Posterior vena cava (tissue), 2 donors: Measurements from ENCODE around the gene FOXF2. TPM values are rescaled to one million over a fixed set of nuclear protein-coding genes. Genes with fewer than 3 reads are reported as not detected.

ENCODE experiments used
- DNase-seq: peaks from one replicate; pipeline ENCODE4 v3.0.0-alpha.2; 2020; ENCODE audit warnings: low spot score
- intact Hi-C, 2 donors: fragments of 100-400 bp; cut with DNase I; formaldehyde crosslinking; loops; one replicate each; pipeline versions ENCODE4 v1.14.1 to v1.14.2; 2022 to 2023
- total RNA-seq, 2 donors: library from RNA; stranded (reverse); fragmentation: NEBNext Ultra II Directional; extraction: Animal tissue kit (Norgen Biotek cat#: 25700); gene quantifications; one replicate each; pipeline ENCODE4 v1.2.1, GENCODE V29; 2021
- donor health status: DM: yes; HTN: yes; CAD: no.
- donor health status: DM: yes; HTN: yes; CAD: no.

FOXF2 gene
- total RNA-seq, 2 donors from 2014 or later: 0.71 to 1.2 TPM

DNA sequence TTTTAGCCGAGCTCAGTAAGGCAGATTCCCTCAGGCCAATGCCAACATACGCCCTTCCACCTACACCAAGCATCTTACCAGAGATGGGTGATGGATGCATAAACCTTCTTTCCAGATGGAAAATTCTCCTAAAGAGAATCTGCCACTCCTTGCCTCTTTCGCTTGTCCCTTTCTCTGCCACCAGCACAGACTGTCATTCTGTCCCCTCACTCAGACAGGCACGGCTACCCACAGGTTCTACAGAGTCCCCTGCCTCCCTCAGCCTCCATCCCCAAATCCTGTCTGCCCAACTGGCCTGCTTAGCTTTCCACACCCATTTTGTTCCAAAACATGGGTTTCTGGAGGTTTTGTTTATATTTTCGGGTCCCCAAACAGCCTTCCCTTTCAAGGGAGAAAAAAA is 12.7 kb upstream of the FOXF2 start:
- no peak for DNase-seq
- intact Hi-C loops: no loop called here

DNA sequence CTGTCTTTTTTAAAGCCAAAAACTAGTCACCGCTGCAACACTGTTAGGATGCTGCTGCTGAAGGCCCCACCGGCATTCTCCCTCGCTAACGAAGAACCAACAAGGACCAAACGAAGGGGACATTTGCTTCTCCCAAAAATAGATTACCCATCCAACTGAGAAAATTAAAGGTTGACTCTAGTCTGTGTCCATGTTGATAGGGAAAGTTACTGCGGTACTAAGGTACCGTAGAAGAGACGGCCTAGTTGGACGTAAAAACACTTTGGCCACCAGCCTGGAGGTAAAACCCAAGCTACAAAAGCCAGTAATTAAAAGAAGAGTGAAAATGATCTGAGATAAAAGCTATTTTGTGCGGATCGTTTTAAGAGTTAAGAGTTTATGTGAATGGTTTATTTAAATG is 11.8 kb upstream of the FOXF2 start:
- DNase-seq: no peak
- intact Hi-C loops: no loop called here

DNA sequence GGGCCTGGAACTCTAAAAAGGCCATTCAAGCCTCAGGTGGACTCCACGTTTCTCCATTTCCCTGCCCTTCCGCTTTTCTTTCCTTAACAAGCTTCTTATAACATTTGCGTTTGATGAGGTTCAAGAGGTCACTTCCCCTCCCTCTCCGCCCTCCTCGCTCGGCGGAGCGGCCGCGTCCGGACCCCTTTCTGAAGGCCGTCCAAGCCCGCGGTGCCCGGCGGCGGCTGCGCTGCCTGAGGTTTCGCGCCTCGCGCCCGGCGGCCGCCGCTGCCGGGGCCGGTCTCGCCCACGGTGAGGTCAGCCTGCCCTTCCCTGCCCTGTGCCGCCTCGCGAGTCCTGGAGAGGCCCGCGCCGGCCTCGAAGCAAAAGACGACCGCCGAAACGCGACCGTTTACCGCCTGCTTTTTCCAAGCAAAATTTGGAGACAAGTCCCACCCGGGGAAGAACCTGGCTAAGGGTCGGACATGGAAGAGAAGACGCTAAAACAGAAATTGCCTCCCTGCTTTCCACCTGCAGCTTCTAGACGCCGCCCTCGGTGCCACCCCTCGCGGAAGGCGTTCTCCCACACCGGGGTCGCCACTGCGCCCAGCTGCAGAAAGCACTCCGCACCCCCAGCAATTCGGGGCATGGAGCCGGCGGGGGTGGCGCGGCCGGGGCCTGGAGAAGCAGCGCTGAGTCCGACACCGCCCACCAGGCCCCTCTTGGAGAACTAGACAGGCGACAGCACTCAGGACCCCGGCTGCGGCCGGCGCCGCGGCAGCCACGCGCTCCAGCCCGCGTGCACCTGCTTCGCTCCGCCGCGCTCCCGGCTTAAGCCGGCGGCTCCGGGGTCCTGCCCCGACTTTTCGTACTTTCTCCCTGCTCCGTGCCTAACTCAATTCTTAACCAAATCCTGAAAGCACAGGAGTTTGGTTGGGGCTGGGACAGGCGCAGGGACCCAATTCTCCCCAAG is 11.0 kb upstream of the FOXF2 start:
- intact Hi-C loops: no loop called here
- no peak for DNase-seq

DNA sequence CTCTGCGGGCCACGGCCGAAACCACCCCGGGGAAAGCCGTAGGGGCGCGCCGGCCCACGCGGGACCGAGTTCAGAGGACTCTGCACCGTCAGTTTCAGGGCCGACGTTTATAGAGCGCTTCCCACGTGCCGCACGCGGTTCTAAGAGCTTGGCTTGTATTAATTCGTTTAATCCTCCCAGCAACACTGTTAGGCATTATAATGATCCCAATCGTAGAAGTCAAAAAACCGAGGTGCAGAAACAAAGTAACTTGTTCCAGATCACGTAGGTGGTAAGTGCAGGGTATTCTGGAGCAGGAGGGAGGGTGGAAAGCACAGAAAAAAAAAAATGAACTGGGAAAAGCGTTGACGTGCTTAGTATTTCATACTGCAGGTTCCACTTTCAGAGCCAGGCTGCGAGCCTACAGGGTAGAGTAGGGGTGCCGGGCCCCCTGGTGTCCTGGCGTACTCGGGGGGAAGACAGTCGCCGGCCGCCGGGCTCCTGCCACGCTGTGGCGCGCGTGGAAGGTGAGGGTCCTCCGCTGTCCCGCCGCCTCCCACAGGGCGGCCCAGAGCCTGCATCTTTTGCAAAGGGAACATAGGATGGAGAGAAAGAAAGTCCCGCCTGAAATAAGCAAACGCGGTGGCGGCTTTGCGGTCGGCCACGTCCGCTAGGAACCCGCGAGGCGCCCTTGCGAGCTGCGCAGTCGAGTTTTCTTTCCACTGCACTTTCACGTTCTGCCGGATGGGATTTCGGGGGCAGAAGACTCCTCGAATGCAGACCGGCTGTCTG is 10.2 kb upstream of the FOXF2 start:
- intact Hi-C loops: no loop called here
- peak; percentile 71 for DNase-seq

DNA sequence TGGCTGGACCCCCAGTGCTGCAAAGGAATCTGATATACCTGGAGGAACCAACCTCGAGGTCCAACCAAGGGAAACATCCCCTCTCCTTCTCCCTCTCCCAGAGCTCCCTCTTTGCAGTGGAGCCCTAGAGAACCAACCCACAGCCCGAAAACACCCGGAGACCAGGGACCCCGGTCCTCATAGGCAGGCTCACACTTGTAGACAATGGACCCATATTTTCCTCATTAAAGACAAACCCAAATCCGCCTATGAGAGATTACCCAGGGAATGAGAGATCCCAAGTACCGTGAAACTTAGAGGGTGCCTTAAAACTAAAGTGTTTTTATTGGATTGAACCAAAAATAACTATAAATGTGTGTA is 9.6 kb upstream of the FOXF2 start:
- intact Hi-C loops: loop anchor here (5.0 to 10.0 kb wide), 6 partner anchors 465 to 1088 kb away; no protein-coding TSS in a partner anchor
- DNase-seq: no peak

DNA sequence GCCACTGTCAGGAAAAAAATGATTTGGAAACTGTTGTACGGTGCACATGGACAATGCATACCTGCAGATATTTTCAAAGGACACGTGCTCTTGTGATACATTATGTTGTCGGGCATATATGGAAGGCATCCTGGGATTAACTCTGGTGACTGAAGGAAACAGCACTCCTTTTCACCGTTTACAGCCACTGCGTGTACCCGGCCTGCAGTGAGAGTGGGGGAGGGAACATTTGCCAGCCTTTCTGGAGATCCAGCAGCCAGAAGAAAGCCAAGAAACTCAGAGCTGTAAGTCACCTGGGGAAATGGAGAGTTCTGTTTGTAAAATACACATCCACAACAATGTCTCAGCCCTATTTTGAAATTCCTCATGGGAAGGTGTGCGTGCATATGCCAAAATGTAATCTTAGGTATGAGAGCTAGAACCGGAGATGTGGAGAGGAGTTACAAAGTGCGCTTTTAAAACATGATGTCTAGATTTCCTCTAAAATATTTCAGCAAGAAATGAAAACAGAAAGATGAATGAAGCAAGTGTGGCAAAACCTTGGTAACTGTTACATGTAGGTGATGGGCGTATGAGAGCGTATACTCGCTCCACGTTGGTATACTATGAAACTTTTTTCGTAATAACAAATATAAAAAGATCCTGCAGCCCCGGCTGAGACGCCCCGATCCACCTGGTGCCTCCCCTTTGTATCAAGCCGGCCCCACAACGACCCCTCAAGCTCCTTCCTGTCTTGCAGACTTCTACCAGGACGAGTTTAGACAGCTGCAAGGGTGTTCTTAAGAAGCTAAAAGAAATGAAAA is 8.6 kb upstream of the FOXF2 start:
- intact Hi-C loops: loop anchor here (5.0 to 10.0 kb wide), 6 partner anchors 466 to 1086 kb away; no protein-coding TSS in a partner anchor
- DNase-seq: no peak

DNA sequence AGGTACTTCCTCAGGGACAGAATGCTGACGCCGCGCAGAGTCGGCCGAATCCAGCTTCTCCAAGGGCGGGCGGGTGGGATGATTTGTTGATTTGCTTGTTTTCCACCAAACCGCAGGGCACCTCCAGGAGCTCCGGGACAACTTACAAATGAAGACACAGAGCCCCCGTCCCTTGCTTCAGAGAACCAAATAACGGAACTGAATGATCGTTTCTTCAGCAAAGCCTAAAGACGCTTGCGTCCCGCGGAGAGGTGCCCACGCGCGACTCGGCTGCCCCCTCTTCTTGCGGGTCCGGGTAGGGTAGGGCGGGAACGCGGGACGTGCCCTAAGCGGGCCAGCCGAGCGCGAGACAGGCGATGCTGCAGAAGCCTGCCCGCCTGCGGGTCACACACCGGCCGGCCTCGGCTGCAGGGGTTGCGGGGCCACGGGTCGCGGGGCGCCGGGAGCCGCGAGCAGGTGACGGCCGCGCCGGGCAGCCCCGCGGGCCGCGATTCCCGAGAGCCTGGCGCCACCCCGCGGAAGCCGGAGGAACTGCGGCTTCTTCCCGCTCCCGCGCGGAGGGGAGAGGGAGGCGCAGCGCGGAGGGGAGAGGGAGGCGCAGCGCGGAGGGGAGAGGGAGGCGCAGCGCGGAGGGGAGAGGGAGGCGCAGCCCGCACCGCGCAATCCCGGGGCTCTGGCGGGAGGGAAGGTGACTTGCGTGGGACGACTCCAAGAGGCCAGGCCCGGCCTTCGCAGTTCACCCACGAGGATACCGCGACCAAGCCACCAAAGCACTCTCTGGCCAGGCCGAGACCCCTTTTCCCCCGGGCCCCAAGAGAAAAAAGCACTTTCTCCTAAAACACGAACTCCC is 7.7 kb upstream of the FOXF2 start:
- intact Hi-C loops: loop anchor here (5.0 to 10.0 kb wide), 6 partner anchors 467 to 1086 kb away; no protein-coding TSS in a partner anchor
- no peak for DNase-seq

DNA sequence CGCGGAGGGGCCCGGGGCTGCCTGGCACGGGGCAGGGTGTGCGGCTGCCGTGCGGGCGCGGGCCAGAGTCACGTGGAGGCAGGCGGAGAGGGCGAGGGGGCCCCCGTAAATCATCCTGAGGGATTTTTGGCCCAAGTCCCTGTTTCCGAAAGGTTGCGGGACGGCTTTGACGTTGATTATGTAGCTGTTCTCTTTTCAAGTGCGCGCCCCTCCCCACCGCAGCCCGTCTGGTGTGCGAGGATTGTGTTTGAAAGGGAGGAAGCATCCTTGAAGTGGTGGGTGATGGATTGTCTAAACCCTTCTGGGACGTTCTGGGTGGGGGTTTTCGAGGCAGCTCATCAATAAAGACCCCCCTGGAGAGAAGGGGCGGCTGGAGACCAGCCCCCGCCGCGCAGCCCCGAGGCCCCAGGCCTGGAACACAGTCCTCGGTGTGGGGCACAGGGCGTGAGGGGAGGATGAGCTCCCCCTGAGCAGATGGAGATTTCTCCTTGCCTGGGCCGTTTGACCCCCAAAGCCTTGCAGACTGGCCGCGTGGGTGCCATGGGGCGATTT is 7.0 kb upstream of the FOXF2 start:
- intact Hi-C loops: loop anchor here (5.0 to 10.0 kb wide), 6 partner anchors 468 to 1085 kb away; no protein-coding TSS in a partner anchor
- DNase-seq: no peak

DNA sequence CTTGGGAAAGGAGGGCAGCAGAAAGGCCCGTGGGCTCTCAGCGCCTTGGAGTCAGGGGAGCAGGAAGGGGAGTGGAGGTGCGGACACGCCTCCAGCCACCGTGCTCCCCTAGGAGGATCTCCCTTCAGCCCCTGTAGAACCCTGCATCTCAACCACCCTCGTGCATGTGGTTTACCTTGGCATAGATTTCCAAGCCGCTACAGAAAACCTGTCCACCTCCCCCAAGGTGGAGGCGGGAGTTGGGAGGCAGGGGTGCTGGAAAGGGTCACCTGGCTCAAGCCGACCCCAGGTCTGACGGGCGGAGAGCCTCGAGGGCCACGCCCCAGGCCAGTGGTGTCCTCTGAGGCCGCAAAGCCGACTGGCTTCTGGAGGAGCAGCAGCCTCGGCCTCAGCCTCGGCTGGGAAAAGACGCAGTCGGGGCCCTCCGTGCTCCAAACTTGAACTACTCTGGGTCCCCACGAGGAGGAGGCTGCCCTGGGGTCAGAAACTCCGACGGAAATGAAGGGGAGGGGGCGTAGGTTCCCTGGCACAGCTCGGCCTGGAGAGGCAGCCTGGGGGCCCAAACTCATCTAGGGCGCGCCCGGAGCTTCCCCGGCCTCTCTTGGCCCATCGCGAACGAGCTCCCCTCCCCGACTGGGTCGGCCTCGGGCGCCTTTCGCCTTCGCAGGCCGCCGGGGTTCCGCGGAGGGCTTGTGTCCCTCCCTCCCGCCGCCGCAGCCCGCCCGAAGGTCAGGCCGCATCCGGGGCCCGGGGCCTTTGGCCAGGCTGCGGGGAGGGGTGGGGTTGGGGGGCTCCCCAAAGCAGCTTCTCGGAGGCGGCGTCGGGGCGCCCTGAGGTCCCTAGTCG is 6.3 kb upstream of the FOXF2 start:
- DNase-seq: no peak
- intact Hi-C loops: loop anchor here (5.0 to 10.0 kb wide), 6 partner anchors 468 to 1084 kb away; no protein-coding TSS in a partner anchor

DNA sequence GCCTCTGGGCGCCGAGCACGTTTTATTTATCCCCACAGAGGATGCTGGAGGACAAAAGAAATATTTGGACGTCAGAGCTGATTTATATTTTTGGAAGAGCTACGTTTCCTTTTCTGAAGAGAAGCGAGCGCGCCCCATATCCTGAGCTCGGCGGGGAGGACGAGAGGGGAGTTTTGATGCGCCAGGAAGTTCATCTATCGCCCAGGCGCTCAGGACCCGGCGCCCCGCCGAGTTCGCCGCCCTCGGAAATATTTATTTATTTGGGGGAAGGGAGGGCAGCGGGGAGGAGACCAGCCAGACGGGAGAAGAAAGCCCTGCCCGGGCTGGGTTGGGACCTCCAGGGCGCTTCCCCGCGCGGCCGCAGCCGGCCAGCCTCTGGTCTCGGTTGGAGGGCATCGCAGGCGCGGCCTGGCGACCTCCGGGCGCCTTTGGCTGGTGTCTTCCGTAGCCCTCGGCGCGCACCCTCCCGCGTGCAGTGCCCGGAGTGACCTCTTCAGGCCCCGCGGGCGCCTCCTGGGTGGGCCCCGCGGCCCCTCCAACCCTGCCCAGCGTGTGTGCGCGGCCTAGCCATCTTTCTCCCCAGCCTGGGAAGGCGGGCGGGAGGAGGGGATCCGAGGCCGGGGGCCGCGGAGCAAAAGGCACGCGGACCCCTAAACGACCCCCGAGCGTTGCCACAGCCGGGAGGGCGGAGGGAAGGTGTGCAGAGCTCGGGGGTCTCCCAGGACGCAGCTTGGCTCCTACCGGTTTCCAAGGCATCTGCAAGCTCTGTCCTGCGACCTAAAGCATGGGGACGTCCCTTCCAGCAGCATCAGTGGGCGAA is 5.4 kb upstream of the FOXF2 start:
- DNase-seq: no peak
- intact Hi-C loops: loop anchor here (5.0 to 10.0 kb wide), 6 partner anchors 469 to 1083 kb away; no protein-coding TSS in a partner anchor

DNA sequence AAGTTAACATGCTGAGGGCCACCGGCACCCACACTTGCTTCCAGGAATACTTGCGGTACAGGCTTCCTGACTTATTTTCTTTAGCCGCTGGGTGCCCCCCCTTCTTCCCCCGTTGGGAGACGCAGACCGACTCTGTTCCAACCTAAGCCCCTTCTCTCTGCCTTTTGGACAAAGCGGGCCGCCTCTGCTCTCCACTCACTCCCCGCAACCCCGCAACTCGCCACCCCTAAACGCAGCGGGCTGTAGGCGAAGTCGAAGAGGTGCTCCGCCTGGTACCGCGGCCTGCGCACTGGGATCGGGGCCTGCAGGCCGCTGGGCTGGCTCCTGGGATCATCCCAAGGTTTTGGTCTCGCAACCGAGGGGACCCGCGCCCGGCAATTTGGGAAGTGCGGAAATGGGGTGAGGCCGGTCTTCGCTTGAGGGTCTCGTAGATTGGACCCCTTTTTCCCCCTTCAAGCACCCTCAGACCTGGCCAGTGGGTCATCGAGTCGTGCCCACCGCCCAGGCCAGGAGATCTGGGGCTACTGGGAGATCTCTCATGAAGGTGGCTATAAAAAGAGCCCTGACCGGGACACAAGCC is 4.7 kb upstream of the FOXF2 start:
- no peak for DNase-seq
- intact Hi-C loops: loop anchor here (5.0 to 10.0 kb wide), 6 partner anchors 470 to 1083 kb away; no protein-coding TSS in a partner anchor

DNA sequence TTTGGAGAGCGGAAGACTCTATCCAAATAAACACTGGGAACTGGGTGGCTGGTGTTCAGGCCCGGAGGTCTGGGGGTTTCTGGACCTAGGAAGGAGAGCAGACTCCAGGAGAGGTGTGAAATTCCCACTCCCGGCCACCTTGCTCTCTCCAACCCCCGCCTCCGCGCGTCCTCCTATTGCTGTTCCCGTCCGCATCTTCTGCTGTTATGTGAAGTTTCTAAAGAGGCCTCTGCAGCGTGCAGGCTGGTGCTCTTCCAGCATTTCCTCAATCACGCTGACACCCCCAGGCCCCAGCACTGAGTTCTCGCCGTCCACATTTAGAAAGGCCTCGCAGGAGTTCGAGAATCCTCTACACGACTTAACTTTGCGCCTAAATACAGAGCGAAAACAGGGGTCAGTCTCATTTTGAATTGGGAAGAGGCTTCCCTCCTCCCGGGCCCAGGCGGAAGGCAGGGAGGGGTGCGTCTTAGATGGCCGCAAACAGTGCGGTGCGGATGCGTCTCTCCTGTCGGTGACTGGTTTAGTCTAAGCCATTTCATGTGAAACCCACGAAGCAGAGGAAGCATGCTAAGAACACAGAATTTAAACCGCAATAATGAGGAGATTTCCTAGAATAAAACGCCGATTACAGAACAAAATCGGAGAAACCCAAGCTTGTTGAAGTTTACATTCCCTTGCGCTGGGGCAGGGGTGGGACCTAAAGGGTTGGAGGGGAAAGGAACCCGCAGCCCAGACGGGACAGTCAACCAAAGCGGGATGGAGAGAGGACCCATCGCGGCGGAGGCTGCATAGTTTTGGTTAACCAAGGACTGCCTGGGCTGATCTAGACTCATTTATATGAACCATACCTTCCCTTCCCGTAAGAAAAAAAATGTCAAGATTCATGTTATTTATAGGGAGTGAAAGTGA is 4.0 kb upstream of the FOXF2 start:
- DNase-seq: no peak
- intact Hi-C loops: loop anchor here (10.0 kb wide), 2 partner anchors 471 to 661 kb away; no protein-coding TSS in a partner anchor

DNA sequence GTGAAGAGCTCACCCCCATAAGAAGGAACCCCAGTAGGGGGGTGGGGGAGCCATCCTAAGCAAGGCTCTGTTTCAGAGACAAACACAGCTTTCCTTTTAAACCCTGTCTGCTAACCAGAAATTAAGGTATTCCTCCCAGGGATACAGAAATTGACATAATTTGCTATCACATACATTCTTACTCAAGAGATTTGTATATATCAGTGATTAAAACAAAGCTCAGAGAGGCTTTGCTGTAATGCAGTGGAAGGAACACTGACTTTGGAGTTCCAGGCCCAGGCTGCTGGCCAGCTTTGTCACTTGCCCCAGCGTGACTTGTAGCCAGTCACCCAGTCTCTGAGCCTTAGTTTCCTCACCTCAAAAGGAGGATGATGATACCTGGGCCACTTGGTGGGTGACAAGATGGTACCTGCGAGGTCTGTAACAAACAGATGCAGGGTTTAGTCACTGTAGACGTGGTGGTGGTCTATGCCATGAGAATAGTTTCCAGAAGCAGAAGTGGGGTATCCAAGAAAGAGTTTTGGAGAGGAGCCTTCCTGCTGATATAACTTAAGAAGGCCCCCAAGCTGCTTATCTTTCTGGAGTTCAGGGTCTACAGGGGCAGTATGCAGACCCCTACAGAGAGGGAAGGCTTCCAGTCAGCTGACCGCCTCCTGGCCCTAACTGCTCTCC is 3.2 kb upstream of the FOXF2 start:
- intact Hi-C loops: loop anchor here (10.0 kb wide), 2 partner anchors 471 to 661 kb away; no protein-coding TSS in a partner anchor
- DNase-seq: no peak

DNA sequence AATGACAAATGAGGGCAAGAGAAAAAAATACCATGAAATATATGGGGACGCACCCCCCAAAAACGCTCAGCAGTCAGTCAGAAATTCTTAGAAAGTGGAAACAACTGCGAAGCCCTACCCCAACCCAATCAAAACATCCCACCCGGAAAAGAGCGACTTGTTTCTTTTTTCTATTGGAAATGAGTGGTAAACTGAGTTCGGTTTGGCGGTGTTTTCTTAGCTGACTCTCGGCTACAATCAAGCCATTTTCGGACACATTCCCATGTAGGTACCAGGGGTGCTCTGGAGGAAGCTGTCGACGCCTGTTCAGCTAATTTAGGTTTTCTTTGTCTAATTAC is 1.9 kb upstream of the FOXF2 start:
- no peak for DNase-seq
- intact Hi-C loops: loop anchor here (10.0 kb wide), 2 partner anchors 473 to 663 kb away; no protein-coding TSS in a partner anchor
